HepG2 (cell line): ENCODE data around the gene SF3B6. TPM values are rescaled to one million over a fixed set of nuclear protein-coding genes. Genes with fewer than 3 reads are reported as not detected.

ENCODE experiments used
- DMTF1 ChIP-seq: sonication (generic); formaldehyde crosslinking; IDR thresholded peaks from 2 replicates; pipeline ENCODE4 v1.4.0; 2020; ENCODE audit warnings: mild to moderate bottlenecking, missing genetic modification reagents
- GABPA ChIP-seq, 2 experiments: IDR thresholded peaks; 2 replicates each; pipeline ENCODE4 v1.6.1; 2011 to 2016; ENCODE audit warnings: low read depth in 2 of 2, low read length in 1 of 2, missing biosample characterization in 1 of 2, missing genetic modification characterization in 1 of 2
- GABPB1 ChIP-seq: IDR thresholded peaks from 2 replicates; pipeline ENCODE4 v1.6.1; 2016; ENCODE audit warnings: mild to moderate bottlenecking, missing genetic modification reagents, moderate library complexity, missing compliant biosample characterization
- GATAD1 ChIP-seq: IDR thresholded peaks from 2 replicates; pipeline ENCODE4 v1.6.1; 2016; ENCODE audit warnings: missing genetic modification reagents, missing compliant biosample characterization
- GPBP1L1 ChIP-seq: sonication (generic); formaldehyde crosslinking; IDR thresholded peaks from 2 replicates; pipeline ENCODE4 v1.5.0; 2020; ENCODE audit warnings: mild to moderate bottlenecking, missing genetic modification reagents
- GPN1 ChIP-seq: sonication (generic); formaldehyde crosslinking; IDR thresholded peaks from 2 replicates; pipeline ENCODE4 v1.5.1; 2020; ENCODE audit warnings: missing genetic modification reagents, borderline replicate concordance
- HDAC6 ChIP-seq: fragments of 200-600 bp; sonication (generic); IDR thresholded peaks from 2 replicates; pipeline ENCODE4 v1.7.0; 2017; ENCODE audit warnings: mild to moderate bottlenecking, antibody characterized with exemption, low read length, low read depth
- MLLT10 ChIP-seq: sonication (generic); formaldehyde crosslinking; IDR thresholded peaks from 2 replicates; pipeline ENCODE4 v1.4.0; 2020; ENCODE audit warnings: missing genetic modification reagents
- MTA3 ChIP-seq: sonication (generic); formaldehyde crosslinking; IDR thresholded peaks from 2 replicates; pipeline ENCODE4 v1.4.0; 2020; ENCODE audit warnings: missing genetic modification reagents
- PHF21A ChIP-seq: sonication (generic); formaldehyde crosslinking; IDR thresholded peaks from 2 replicates; pipeline ENCODE4 v1.5.0; 2020; ENCODE audit warnings: mild to moderate bottlenecking, missing genetic modification reagents
- PPARG ChIP-seq: conservative IDR thresholded peaks from 2 replicates; pipeline ENCODE4 v1.6.1; 2016; ENCODE audit warnings: missing biosample characterization, missing genetic modification reagents
- RFX1 ChIP-seq: fragments of 450-650 bp; IDR thresholded peaks from 2 replicates; pipeline ENCODE4 v1.6.1; 2017
- SAP130 ChIP-seq: IDR thresholded peaks from 2 replicates; pipeline ENCODE4 v1.6.1; 2016; ENCODE audit warnings: low read depth
- SIX4 ChIP-seq: sonication (generic); formaldehyde crosslinking; IDR thresholded peaks from 2 replicates; pipeline ENCODE4 v1.4.0; 2020; ENCODE audit warnings: missing genetic modification reagents
- TAF15 ChIP-seq: fragments of 200-400 bp; formaldehyde crosslinking; IDR thresholded peaks from one replicate; pipeline ENCODE4 v1.6.1; 2018; ENCODE audit warnings: mild to moderate bottlenecking, low read depth, low read length; ENCODE audit not compliant: poor library complexity, severe bottlenecking
- TBP ChIP-seq: sonication (generic); formaldehyde crosslinking; IDR thresholded peaks from 2 replicates; pipeline ENCODE4 v1.5.0; 2020; ENCODE audit warnings: missing genetic modification reagents
- ZBTB21 ChIP-seq: sonication (generic); formaldehyde crosslinking; IDR thresholded peaks from 2 replicates; pipeline ENCODE4 v1.4.0; 2020; ENCODE audit warnings: missing genetic modification reagents
- ZNF441 ChIP-seq: sonication (generic); formaldehyde crosslinking; IDR thresholded peaks from 2 replicates; pipeline ENCODE4 v1.7.0; 2021; ENCODE audit warnings: missing genetic modification reagents, borderline replicate concordance
- ZNF556 ChIP-seq: sonication (generic); formaldehyde crosslinking; IDR thresholded peaks from 2 replicates; pipeline ENCODE4 v1.4.0; 2020; ENCODE audit warnings: mild to moderate bottlenecking, missing genetic modification reagents, borderline replicate concordance
- ZNF746 ChIP-seq: sonication (generic); formaldehyde crosslinking; IDR thresholded peaks from 2 replicates; pipeline ENCODE4 v1.8.0; 2022; ENCODE audit warnings: mild to moderate bottlenecking, missing genetic modification reagents
- ZNF761 ChIP-seq: sonication (generic); formaldehyde crosslinking; conservative IDR thresholded peaks from 2 replicates; pipeline ENCODE4 v1.4.0; 2020; ENCODE audit warnings: mild to moderate bottlenecking, missing genetic modification reagents
- polyA plus RNA-seq, 8 experiments: library from polyadenylated mRNA; depleted of rRNA in 3 of 8; stranded (reverse) in 7 of 8; unstranded in 1 of 8; fragments of >200 nt; fragmentation: Illumina TruSeq in 4 of 8; extraction: Trizol in 4 of 8; gene quantifications; 2 replicates each; pipeline versions ENCODE4 v1.2.1 to v1.2.3, GENCODE V29; 2011 to 2016; ENCODE audit warnings: low read depth in 4 of 8, missing spikeins in 1 of 8, mixed read lengths in 1 of 8; ENCODE audit not compliant: insufficient read depth in 1 of 8
- total RNA-seq, 5 experiments: library from RNA; depleted of rRNA; stranded (reverse); fragments of >200 nt; fragmentation: Illumina TruSeq; extraction: Trizol; gene quantifications; 2 replicates each; pipeline ENCODE4 v1.2.3, GENCODE V29; 2016; ENCODE audit warnings: low read depth in 1 of 5
- TF ChIP-seq, protein P1 (sequence below): sonication (generic); formaldehyde crosslinking; IDR thresholded peaks from 2 replicates; pipeline ENCODE4 v1.9.0; 2022; ENCODE audit warnings: low read depth, missing genetic modification reagents
- TF ChIP-seq, protein P2 (sequence below): sonication (generic); formaldehyde crosslinking; IDR thresholded peaks from 2 replicates; pipeline ENCODE4 v1.5.1; 2020; ENCODE audit warnings: mild to moderate bottlenecking, missing genetic modification reagents, moderate library complexity

SF3B6 gene
- total and polyA plus RNA-seq, 2 of the 13 experiments (the other 11 are each of a cell fraction or from before 2014, with no cell fraction given), result 177 to 182 TPM

GRCh38 chr2:24083567-24084385 lies 7.7 kb upstream of the SF3B6 start (continued):
- TF ChIP-seq GABPB1 (no peak), SAP130 (CRISPR knock-in tag) (peak; percentile 81), SIX4 (0 out of 2 replicates have a peak, but pooled peaks have one; percentile 32), ZBTB21 (CRISPR knock-in tag) (peak; percentile 56; the same call in 1 of the 2 replicates), GPN1 (CRISPR knock-in tag) (no peak), MLLT10 (no peak), DMTF1 (CRISPR knock-in tag) (peak; percentile 58; the same call in 1 of the 2 replicates), ZNF761 (CRISPR knock-in tag) (peak; percentile 82; the same call in 1 of the 2 replicates), ZNF746 (peak; percentile 72; the same call in 1 of the 2 replicates), ZNF441 (CRISPR knock-in tag) (peak; percentile 86), TBP (0 out of 2 replicates have a peak, but pooled peaks have one; percentile 33), RFX1 (no peak), GATAD1 (CRISPR knock-in tag) (0 out of 2 replicates have a peak, but pooled peaks have one; percentile 21), PPARG (peak; percentile 14; the same call in 1 of the 2 replicates), MTA3 (no peak), TAF15 (peak; percentile 4), GPBP1L1 (no peak), PHF21A (CRISPR knock-in tag) (peak; percentile 100), GABPA (IDR thresholded peaks at IDR 0.05; ENCODE audit: low read depth, low read length) (no peak), GABPA (CRISPR knock-in tag; IDR thresholded peaks at IDR 0.05; ENCODE audit: low read depth) (peak; percentile 70), HDAC6 (no peak), ZNF556 (CRISPR knock-in tag) (peak; percentile 93)
- TF ChIP-seq, protein P1, sequence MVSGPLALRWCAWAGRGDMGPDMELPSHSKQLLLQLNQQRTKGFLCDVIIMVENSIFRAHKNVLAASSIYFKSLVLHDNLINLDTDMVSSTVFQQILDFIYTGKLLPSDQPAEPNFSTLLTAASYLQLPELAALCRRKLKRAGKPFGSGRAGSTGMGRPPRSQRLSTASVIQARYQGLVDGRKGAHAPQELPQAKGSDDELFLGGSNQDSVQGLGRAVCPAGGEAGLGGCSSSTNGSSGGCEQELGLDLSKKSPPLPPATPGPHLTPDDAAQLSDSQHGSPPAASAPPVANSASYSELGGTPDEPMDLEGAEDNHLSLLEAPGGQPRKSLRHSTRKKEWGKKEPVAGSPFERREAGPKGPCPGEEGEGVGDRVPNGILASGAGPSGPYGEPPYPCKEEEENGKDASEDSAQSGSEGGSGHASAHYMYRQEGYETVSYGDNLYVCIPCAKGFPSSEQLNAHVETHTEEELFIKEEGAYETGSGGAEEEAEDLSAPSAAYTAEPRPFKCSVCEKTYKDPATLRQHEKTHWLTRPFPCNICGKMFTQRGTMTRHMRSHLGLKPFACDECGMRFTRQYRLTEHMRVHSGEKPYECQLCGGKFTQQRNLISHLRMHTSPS (CRISPR knock-in tag), result no peak
- TF ChIP-seq, protein P2, sequence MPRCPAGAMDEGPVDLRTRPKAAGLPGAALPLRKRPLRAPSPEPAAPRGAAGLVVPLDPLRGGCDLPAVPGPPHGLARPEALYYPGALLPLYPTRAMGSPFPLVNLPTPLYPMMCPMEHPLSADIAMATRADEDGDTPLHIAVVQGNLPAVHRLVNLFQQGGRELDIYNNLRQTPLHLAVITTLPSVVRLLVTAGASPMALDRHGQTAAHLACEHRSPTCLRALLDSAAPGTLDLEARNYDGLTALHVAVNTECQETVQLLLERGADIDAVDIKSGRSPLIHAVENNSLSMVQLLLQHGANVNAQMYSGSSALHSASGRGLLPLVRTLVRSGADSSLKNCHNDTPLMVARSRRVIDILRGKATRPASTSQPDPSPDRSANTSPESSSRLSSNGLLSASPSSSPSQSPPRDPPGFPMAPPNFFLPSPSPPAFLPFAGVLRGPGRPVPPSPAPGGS (CRISPR knock-in tag), result peak; percentile 47; the same call in 1 of the 2 replicates
